Measurements from ENCODE around the gene MYO1B.

The MYO1B gene

DNA sequence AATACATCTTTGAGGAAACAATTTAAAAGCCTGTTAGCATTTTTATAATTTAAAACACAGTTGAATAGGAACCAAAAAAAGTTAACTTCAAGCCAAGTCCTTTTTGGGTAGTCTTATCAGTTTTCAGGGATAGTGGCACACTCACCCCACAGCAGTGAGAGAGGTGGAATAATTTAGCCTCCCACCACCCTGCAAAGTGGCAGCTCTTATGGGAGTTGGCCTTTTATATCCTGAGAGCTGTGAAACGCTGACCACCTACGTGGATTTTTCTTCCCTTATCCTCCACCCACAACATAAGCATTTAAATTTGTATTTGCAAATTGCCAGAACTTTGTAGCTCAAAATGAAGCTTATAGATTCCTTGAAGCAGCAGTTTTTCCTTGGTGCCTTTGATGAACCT, 167.1 kb downstream of the MYO1B start:
- H3K4me3 ChIP-seq (ENCODE audit: low read depth, low read length) = no peak overlapping the region
- no peaks in the 10 kb centered on the region for H3K27me3 ChIP-seq
- H3K4me1 ChIP-seq = no peaks in the 10 kb centered on the region
- DNase-seq = no peak
- peaks cover 92% of the 10 kb centered on the region for H3K36me3 ChIP-seq
- no peak for TF ChIP-seq CTCF (IDR thresholded peaks at IDR 0.05; ENCODE audit: low read depth, low read length)
- no peaks in the 10 kb centered on the region for H3K9me3 ChIP-seq

- H3K27me3 ChIP-seq = no peaks in the 10 kb centered on the region
- DNase-seq = no peak
- no peak overlapping the region for H3K4me3 ChIP-seq (ENCODE audit: low read depth, low read length)
- H3K36me3 ChIP-seq = peaks cover 85% of the 10 kb centered on the region
- no peak for TF ChIP-seq CTCF (IDR thresholded peaks at IDR 0.05; ENCODE audit: low read depth, low read length)
- H3K9me3 ChIP-seq = no peaks in the 10 kb centered on the region
- no peaks in the 10 kb centered on the region for H3K4me1 ChIP-seq
Observed at GRCh38 chr2:191415101-191415500, 169.9 kb downstream of the MYO1B start.

DNA sequence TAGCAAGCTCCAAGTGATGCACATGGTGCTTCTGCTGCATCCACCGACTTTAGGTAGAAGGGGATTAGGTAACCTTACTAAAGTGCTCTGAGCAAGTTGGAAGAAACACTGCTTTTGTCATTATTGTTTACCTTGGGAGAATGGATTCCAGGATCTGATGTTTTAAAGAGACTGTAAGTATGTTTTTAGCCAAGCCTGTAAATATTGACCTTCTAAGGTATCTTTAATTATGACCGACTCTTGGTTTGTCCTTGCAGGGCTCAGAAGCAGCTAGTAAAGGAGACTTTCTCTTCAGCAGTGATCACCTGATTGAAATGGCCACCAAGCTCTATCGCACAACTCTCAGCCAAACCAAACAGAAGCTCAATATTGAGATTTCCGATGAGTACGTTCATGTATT, 170.7 kb downstream of the MYO1B start:
- DNase-seq = no peak
- Histone ChIP-seq H3K27me3 (no peaks in the 10 kb centered on the region), H3K4me1 (no peaks in the 10 kb centered on the region), H3K9me3 (no peaks in the 10 kb centered on the region), H3K4me3 (ENCODE audit: low read depth, low read length) (no peak overlapping the region), H3K36me3 (peaks cover 84% of the 10 kb centered on the region)
- TF ChIP-seq CTCF (IDR thresholded peaks at IDR 0.05; ENCODE audit: low read depth, low read length) = no peak

DNA sequence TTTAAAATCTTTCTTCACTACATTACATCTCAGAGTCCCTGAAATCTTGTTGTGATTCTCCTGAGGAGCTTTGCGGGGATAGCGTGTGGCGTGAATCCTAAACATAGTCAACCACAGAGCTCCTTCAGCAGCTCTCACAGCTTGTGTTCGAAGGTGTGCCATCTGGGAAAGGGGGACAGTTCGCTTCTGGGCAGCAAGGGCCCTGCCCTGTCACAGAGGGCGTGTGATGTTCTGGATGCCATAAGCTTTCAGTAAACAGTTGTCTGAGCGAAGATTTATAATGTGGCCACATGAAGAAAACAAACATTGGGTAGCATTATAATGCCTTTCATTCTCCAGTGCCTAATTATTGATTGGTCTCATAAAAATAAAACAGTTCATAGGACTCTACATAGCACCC, 172.5 kb downstream of the MYO1B start:
- no peak for TF ChIP-seq CTCF (IDR thresholded peaks at IDR 0.05; ENCODE audit: low read depth, low read length)
- peaks cover 69% of the 10 kb centered on the region for H3K36me3 ChIP-seq
- no peak for DNase-seq
- H3K4me3 ChIP-seq (ENCODE audit: low read depth, low read length) = no peak overlapping the region
- no peaks in the 10 kb centered on the region for H3K4me1 ChIP-seq
- H3K27me3 ChIP-seq = no peaks in the 10 kb centered on the region
- no peaks in the 10 kb centered on the region for H3K9me3 ChIP-seq

DNA sequence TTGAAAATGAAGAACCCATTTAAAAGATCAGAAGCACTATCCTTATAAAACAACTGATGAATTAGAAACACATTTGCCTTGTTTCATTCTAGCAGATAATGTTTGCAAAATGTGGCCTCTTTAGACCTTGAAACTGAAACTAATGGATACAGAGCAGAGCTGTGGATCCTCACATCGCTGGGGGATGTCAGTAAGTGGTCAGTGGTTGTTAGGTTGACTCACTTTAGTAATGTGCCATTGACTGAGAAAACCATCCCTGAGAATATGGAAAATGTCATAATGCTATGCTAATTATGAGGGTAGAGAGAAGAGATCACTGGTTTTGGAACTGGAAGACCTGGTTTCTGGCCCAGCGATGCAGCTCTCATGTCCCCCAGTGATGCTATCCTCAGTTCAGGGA, 176.7 kb downstream of the MYO1B start:
- Histone ChIP-seq H3K9me3 (no peaks in the 10 kb centered on the region), H3K36me3 (peaks cover 50% of the 10 kb centered on the region), H3K4me1 (no peaks in the 10 kb centered on the region), H3K27me3 (no peaks in the 10 kb centered on the region), H3K4me3 (ENCODE audit: low read depth, low read length) (no peak overlapping the region)
- no peak for TF ChIP-seq CTCF (IDR thresholded peaks at IDR 0.05; ENCODE audit: low read depth, low read length)
- no peak for DNase-seq

DNA sequence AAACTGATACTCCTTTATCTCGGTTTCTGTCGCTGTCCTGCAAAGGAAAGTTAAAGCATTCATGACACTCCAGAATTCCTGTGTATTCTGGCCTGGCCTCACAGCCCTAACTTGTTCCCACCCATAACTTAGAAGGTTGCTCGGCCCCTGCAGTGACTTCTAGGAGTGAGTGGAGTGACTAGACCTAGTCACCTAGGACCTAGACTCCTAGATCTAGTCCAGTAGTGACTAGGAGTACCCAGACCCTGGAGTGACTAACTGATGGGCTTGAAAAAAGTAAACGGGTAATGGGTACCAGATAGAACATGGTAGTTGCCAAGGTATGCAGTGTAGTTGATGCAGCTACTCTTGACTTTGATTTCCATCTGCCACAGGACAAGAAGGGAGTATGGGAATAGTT, 181.8 kb downstream of the MYO1B start:
- TF ChIP-seq CTCF (IDR thresholded peaks at IDR 0.05; ENCODE audit: low read depth, low read length) = no peak
- no peaks in the 10 kb centered on the region for H3K4me1 ChIP-seq
- no peaks in the 10 kb centered on the region for H3K27me3 ChIP-seq
- no peak overlapping the region for H3K4me3 ChIP-seq (ENCODE audit: low read depth, low read length)
- peaks cover 22% of the 10 kb centered on the region for H3K36me3 ChIP-seq
- DNase-seq = no peak
- no peaks in the 10 kb centered on the region for H3K9me3 ChIP-seq

Measured in BE2C (cell line).